DND-41 (cell line): ENCODE results near the gene LARP7.

Source experiments
- ATAC-seq: fragments of 200-7000 bp; cut with Tn5 transposase; 3 replicates; pipeline ENCODE4 v1.9.1; 2021; ENCODE audit warnings: low read depth; ENCODE audit not compliant: insufficient read depth
- DNase-seq: peaks from one replicate; pipeline ENCODE4 v3.0.0-alpha.2; 2020
- H2AFZ ChIP-seq: 2 replicates; pipeline ENCODE4 v1.6.0; 2012; ENCODE audit warnings: low read depth, low read length
- H3K27ac ChIP-seq: 2 replicates; pipeline ENCODE4 v1.5.1; 2012; ENCODE audit warnings: low read length, inconsistent platforms
- H3K27me3 ChIP-seq: fragments of 200-600 bp; sonication (generic); 2 replicates; pipeline ENCODE4 v1.6.0; 2012; ENCODE audit warnings: low read length, mild to moderate bottlenecking, inconsistent platforms; ENCODE audit not compliant: insufficient read depth, poor library complexity
- H3K36me3 ChIP-seq: 2 replicates; pipeline ENCODE4 v1.5.1; 2012; ENCODE audit warnings: low read length, inconsistent platforms; ENCODE audit not compliant: insufficient read depth
- H3K4me1 ChIP-seq: 2 replicates; pipeline ENCODE4 v1.5.1; 2012; ENCODE audit warnings: mild to moderate bottlenecking, low read length; ENCODE audit not compliant: insufficient read depth
- H3K4me2 ChIP-seq: 2 replicates; pipeline ENCODE4 v1.6.0; 2012; ENCODE audit warnings: mild to moderate bottlenecking, moderate library complexity, low read length, inconsistent platforms; ENCODE audit not compliant: insufficient read depth
- H3K4me3 ChIP-seq, 2 experiments: fragments of 200-600 bp in 1 of 2; shearing (Covaris generic) in 1 of 2; 2 replicates each; pipeline ENCODE4 v1.5.1; 2012 to 2016; ENCODE audit warnings: inconsistent platforms in 2 of 2, low read length in 2 of 2, mild to moderate bottlenecking in 2 of 2, low read depth in 1 of 2, moderate library complexity in 1 of 2
- H3K79me2 ChIP-seq: 2 replicates; pipeline ENCODE4 v1.6.0; 2012; ENCODE audit warnings: low read length, inconsistent platforms; ENCODE audit not compliant: insufficient read depth
- H3K9ac ChIP-seq: 2 replicates; pipeline ENCODE4 v1.6.0; 2012; ENCODE audit warnings: low read depth, mild to moderate bottlenecking, inconsistent platforms, low read length, moderate library complexity
- H3K9me3 ChIP-seq: 2 replicates; pipeline ENCODE4 v1.5.1; 2012; ENCODE audit warnings: low read length, moderate library complexity, mild to moderate bottlenecking, inconsistent platforms; ENCODE audit not compliant: insufficient read depth, severe bottlenecking
- H4K20me1 ChIP-seq: 2 replicates; pipeline ENCODE4 v1.6.0; 2012; ENCODE audit warnings: low read length; ENCODE audit not compliant: insufficient read depth
- CTCF ChIP-seq: IDR thresholded peaks from 2 replicates; pipeline ENCODE4 v1.5.1; 2012; ENCODE audit warnings: borderline replicate concordance, low read length, moderate library complexity, mild to moderate bottlenecking; ENCODE audit not compliant: poor library complexity, severe bottlenecking; ENCODE audit errors: extremely low read depth
- EZH2 ChIP-seq: IDR thresholded peaks from 3 replicates; pipeline ENCODE4 v1.6.1; 2012; ENCODE audit warnings: borderline replicate concordance, low read depth, mild to moderate bottlenecking, moderate library complexity, low read length, inconsistent platforms; ENCODE audit not compliant: severe bottlenecking

LARP7 gene

GRCh38 chr4:112616984-112617383 is 20.0 kb upstream of the LARP7 start:
- no peak overlapping the region for H2AFZ ChIP-seq
- no peaks in the 10 kb centered on the region for H3K79me2 ChIP-seq
- ATAC-seq: no peak
- H4K20me1 ChIP-seq: no peaks in the 10 kb centered on the region
- no peak overlapping the region for H3K9ac ChIP-seq
- H3K27ac ChIP-seq: no peak overlapping the region
- no peak for DNase-seq
- no peaks in the 10 kb centered on the region for H3K27me3 ChIP-seq
- no peak overlapping the region for H3K4me3 ChIP-seq
- H3K4me2 ChIP-seq: no peak overlapping the region
- H3K9me3 ChIP-seq: no peaks in the 10 kb centered on the region
- no peaks in the 10 kb centered on the region for H3K4me1 ChIP-seq
- TF ChIP-seq CTCF (no peak), EZH2 (no peak)
- peaks cover 55% of the 10 kb centered on the region for H3K36me3 ChIP-seq

- Histone ChIP-seq H3K79me2 (no peaks in the 10 kb centered on the region; the same call in 1 of the 2 replicates), H3K9ac (no peak overlapping the region), H3K9me3 (no peaks in the 10 kb centered on the region), H3K36me3 (peaks cover 83% of the 10 kb centered on the region), H3K4me3 (no peak overlapping the region), H3K4me2 (no peak overlapping the region), H3K27me3 (no peaks in the 10 kb centered on the region), H4K20me1 (no peaks in the 10 kb centered on the region), H3K27ac (no peak overlapping the region), H2AFZ (no peak overlapping the region), H3K4me1 (no peaks in the 10 kb centered on the region)
- DNase-seq: no peak
- ATAC-seq: no peak
- TF ChIP-seq EZH2 (no peak), CTCF (no peak)
Measured at GRCh38 chr4:112626228-112626627, 10.7 kb upstream of the LARP7 start.

- Histone ChIP-seq H3K9me3 (no peaks in the 10 kb centered on the region), H3K27ac (no peak overlapping the region), H3K4me2 (peak overlapping the region; percentile 51; the same call in 1 of the 2 replicates), H3K27me3 (no peaks in the 10 kb centered on the region), H3K4me3 (peak overlapping the region in 1 of 2 experiments; percentile 0; a peak in 1 of 4 replicates), H4K20me1 (peaks cover 3% of the 10 kb centered on the region; the same call in 1 of the 2 replicates), H2AFZ (no peak overlapping the region), H3K79me2 (peaks cover 62% of the 10 kb centered on the region), H3K4me1 (peaks cover 39% of the 10 kb centered on the region), H3K9ac (no peak overlapping the region), H3K36me3 (peaks cover 41% of the 10 kb centered on the region)
- TF ChIP-seq EZH2 (no peak), CTCF (peak; percentile 65)
- DNase-seq (no peak), ATAC-seq (no peak)
Measured at GRCh38 chr4:112633477-112634235, 3.3 kb upstream of the LARP7 start.
